Measurements from ENCODE around the gene C16orf89.
"Not testable (repeated sequence)": the region's sequence is repeated elsewhere in the genome, so short reads cannot be mapped to it uniquely, and the experiment has no call there.

The C16orf89 gene

DNA sequence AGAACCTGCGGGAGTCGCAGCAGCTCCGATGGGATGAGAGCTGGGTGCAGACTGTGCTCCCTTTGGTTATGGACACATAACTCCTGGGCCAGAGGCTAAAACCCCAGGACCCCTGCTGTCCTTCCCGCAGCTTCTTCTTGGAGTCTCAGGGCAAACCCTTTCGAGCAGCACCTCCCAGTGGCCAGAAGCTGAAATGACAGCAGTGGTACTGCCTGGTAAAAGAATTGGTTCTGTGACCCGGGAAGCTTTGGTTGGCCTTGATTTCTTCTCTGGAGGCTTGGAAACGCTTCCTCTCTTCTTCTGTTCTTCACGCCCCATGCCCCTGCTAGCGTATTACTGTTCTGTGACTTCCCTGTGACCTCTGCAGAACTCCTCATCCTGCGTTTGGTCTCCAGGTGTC, 19.0 kb upstream of the C16orf89 start:
- DNase-seq (ENCODE audit: low spot score) = peak; percentile 62

DNA sequence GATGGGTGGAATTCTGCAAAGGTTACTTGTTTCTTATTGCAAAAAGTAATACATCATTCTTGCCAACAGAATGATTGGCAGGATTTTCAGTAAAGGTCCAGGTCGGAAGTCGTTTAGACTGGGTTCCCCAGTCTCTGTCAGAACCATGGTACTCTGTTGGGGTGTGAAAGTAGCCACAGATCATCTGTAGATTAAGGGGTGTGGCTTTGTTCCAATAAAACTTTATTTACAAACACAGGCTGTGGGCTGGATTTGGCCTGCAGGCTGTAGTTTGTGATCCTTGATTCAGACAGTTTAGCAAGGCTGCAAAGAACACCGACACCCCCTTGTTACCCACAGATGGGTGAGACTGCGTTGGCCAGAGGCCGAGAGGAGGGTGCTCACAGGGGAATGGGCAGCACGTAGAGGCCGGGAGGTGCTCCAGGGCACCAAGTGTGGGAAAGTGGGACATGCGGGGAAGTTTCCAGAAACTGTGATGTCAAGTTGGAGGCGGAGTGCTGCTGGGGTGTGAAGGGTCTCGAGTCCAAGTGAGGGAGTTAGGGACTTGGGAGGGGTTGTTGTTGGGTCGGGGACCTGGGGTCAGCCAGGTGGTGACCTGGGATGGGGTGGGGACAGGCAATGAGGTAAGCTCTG, 18.5 kb upstream of the C16orf89 start:
- not testable (repeated sequence) for DNase-seq (ENCODE audit: low spot score)

DNA sequence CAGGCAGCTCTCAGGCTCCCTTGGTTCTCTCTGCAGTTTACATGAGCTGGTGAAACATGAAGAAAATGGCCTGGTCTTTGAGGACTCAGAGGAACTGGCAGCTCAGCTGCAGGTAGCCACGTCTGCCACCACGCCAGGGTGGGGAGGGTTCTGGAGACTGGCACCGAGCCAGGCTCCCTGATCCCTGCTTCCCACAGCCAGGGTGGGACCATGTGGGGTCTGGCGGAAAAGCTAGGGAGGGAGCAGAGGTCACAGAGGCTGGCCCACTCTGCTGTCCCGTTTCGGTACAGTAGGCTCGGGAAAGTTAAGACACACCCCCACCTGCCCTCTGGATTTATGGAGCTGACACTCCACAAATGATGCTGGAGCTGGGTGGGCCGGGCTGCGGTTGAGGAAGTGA, 17.9 kb upstream of the C16orf89 start:
- not testable (repeated sequence) for DNase-seq (ENCODE audit: low spot score)

DNA sequence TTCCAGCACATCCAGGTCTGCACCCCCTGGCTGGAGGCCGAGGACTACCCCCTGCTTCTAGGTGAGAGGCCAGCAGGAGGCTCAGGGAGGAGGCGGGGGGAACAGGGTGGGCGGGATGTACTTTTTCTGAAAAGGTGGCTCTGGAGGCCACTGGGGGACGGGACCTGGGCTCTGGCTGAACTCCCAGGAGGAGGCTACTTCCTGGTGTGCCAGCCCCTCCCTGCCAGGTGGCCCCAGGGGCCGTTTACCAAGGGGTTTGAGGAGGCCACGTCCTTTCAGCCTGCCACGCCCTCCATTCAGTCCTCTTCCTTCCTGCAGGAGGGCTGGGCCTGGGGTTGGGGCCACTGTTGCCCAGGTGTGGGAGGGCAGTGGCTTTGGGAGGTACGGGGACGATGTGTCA, 15.2 kb upstream of the C16orf89 start:
- DNase-seq (ENCODE audit: low spot score) = not testable (repeated sequence)

DNA sequence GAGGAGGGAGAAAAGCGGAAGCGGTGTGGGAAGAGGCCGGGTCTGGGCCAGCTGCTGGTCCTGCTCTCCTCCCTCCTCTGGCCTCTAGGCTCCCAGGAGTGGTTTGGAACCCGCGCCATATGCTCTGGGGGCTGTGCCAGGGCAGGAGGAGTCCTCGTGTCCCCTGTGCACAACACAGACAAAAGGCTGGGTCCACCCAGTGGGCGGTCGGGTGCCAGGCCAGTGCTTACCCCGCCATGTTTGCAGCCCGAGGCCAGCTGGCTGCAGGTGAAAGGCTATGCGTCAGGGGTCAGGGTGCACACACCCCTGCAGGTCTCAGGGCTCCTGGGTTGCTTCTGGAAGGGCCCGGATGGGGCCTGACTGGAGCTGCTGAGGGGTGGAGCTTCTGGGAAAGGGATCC, 14.7 kb upstream of the C16orf89 start:
- DNase-seq (ENCODE audit: low spot score) = not testable (repeated sequence)

DNA sequence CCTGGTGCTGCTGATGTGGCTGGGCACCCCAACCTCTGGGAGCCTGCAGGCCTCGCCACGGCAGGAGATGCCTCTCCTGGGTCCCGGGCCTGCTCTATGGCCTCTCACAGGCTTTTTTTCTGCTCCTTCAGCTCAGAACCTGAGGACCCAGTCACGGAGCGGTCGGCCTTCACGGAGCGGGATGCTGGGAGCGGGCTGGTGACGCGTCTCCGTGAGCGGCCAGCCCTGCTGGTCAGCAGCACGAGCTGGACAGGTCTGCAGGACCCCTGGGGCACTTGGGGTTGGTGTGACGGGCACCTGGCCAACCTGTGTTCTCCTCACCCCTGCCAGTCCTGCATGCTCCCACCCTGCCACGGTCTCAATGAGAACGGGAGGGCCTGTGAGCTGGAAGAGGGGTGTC, 12.9 kb upstream of the C16orf89 start:
- DNase-seq (ENCODE audit: low spot score) = no peak

DNA sequence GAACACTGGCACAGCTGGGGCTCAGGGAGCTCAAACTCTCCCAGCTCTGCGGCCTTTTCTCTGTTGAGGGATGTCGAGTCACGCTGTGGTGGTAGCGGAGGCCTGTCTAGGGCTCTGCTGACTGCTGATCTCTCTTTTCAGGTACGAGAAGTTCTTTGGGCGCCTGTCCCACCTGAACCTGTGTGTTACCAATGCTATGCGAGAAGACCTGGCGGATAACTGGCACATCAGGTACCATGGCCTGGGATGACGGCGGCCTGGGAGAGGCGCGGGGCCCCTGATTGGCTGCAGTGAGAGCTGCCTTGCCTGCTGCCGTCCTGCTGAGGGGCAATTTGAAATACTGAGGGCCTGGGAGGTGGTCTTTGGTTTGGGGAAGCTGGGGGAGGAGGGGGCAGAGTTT, 11.5 kb upstream of the C16orf89 start:
- DNase-seq (ENCODE audit: low spot score) = no peak

DNA sequence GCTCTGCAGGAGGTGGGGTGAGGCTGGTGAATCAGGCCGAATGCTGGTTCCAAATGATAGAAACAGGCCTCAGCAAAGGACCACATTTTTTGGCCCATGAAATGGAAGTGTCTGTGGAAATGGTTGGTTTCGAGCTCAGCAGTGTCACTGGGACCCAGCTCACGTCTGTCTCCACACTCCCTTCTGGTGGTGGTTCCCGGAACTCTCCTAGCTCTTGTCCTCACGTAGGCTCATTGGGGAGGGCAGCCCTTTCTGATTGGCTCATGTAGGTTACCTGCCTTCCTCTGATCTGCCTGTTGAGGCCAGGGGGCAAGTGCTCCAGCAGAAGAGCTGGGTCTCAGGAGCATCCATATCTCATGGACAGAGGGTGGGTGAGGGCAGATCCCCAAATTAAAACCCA, 9.9 kb upstream of the C16orf89 start:
- DNase-seq (ENCODE audit: low spot score) = no peak

DNA sequence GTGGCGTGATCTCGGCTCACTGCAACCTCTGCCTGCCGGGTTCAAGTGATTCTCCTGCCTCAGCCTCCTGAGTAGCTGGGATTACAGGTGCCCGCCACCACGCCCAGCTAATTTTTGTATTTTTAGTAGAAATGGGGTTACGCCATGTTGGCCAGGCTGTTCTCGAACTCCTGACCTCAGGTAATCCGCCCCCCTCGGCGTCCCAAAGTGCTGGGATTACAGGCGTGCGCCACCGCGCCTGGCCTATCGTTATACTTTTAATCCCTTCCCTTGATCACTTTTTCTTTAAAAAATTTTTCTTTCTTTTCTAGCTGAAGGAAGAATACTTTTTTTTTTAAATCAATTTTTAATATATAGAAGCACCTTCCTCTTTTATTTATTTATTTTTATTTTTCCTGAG, 8.0 kb upstream of the C16orf89 start:
- DNase-seq (ENCODE audit: low spot score) = not testable (repeated sequence)

DNA sequence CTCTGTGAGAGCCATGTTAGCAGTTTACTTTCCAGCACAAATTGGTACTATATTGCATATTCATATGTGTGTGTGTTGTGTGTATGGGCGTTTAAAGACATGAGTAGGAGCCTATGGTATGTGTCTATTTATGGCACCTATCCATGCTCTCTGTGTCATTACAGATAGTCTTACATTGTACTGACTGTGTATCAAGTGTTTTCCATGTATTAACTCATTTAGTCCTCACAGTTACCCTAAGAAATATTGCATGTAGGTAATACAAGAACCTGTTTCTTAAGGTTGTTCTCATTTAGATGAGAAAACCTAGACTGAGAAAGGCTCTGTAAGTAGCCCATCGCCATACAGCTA, 7.5 kb upstream of the C16orf89 start:
- DNase-seq (ENCODE audit: low spot score) = no peak

DNA sequence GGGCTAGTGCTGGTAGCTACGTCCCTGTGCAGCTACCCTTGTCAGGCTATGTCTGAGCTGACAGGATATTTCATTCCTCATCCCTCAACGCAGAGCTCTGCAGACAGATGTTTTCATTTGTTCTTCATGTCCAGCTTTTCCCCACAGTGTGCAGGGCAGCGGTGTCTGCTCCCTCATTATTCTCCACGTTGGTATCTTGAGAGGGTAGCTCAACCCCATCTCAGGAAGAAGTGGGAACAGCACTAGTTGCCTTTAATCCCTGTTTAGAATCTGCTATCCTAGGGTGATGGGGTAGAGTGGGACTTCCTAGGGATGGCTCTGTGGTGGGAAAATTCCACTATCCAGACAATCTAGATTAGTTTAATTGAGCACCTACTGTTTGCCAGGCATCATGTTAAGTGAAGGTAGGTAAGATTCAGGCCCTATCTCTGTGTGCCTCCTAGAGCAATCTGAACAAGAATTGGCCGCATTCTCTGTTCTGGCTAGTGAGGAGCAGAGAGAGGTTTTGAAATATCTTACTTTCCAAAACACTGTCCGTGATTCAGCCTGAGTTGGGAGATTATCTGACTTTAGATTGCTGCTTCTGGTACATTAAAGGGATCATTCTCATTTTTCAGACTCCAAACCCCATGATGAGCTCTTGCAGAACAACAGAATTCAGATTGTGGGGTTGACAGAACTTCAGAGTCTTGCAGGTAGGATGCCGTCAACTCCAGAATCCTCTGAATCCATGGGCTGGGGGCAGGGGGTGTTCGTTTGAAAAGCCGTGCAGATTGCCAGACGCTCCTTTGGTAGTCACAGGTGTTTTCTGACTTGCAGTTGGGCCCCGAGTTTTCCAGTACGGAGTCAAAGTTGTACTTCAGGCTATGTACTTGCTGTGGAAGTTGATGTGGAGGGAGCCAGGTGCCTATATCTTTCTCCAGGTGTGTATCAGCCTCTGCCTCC, 6.8 kb upstream of the C16orf89 start:
- DNase-seq (ENCODE audit: low spot score) = no peak

DNA sequence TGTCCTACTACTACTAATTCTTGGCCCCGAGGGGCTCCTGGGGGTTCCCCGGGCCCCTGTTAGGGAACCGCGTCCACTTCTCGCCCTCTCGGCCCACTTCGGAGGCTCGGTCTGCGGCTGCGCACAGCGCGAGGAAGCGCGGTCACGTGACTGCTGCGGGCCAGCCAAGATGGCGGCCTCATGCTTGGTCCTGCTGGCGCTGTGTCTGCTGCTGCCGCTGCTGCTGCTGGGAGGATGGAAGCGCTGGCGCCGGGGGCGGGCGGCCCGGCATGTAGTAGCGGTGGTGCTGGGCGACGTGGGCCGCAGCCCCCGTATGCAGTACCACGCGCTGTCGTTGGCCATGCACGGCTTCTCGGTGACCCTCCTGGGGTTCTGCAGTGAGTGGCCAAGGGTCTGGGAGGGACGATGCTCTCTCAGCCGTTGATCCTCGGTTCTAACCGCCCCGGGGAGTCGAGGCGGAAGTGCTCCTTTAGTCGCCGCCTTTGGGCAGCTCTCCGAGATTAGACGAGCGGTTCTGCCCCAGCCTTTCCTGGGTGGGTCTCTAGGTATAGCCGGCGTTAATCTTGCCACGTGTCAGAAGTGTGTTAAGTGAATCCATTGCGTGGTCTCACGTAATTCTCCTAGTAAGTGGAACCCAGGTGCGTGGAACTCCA, 6.1 kb upstream of the C16orf89 start, which contains the start of gene ALG1:
Gene ALG1 (plus strand): TSS at position 163 of the 653 bp plus-strand sequence. CDS start 7 bp downstream, at position 170.
- DNase-seq (ENCODE audit: low spot score) = peak; percentile 91

DNA sequence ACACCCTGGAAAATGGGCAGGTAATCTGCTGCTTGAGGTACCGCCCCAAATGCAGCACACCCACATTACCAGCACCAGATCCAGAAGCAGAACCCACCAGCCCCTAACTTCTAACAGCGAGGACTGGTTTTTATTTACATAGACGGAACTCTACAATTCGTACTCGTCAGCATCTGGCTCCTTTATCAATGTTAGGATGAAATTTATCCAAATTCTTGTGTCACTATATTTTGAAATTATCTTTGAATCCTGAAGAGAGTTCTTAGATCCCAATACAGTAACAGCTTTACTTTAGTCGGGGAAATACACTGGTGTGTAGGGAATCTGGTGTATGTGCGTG, 5.6 kb upstream of the C16orf89 start:
- no peak for DNase-seq (ENCODE audit: low spot score)

DNA sequence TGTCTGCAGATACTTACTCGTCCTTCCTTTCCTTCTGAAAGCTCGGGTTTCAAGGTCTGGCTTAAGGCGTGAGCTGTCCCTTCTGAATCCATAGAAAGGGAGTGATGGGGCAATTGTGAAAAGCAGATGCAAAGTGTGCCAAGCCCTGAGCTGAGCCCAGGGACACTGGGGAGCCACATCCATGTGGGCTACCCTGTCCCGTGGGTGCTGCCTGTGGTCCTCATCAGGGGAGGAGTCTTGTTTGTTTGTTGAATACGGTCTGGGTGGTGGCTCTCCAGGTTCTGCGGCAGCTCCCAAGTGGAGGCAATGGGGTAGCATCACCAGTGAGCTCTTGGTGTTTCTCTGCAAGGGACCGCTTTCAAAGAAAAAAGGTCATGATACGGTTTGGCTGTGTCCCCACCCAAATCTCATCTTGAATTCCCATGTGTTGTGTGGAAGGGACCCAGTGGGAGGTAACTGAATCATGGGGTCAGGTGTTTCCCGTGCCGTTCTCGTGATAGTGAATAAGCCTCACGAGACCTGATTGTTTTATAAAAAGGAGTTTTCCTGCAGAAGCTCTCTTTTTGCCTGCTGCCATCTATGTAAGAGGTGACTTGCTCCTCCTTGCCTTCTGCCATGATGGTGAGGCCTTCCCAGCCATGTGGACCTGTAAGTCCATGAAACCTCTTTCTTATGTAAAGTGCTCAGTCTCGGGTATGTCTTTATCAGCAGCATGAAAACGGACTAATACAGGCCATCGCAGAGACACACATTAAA, 4.9 kb upstream of the C16orf89 start:
- DNase-seq (ENCODE audit: low spot score) = peak; percentile 1

DNA sequence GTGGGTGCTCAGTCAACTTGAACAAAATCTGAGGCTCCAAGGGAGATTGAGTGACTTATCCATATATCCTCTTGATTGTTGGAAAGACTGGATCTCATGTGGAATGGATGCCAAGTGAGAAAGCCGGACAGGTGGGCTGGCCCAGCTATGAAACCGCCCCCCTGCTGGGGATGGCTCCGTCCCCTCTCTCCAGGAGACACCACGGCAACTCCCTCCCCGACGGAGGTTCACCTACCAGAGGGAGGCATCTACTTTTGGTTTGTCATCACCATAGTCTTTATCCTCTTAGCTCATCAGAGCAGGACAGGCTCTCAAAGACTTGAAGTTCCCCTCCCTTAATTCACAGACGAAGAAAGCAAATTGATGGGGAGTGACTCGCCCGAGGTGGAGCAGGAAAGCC, 4.1 kb upstream of the C16orf89 start:
- peak; percentile 1 for DNase-seq (ENCODE audit: low spot score)

DNA sequence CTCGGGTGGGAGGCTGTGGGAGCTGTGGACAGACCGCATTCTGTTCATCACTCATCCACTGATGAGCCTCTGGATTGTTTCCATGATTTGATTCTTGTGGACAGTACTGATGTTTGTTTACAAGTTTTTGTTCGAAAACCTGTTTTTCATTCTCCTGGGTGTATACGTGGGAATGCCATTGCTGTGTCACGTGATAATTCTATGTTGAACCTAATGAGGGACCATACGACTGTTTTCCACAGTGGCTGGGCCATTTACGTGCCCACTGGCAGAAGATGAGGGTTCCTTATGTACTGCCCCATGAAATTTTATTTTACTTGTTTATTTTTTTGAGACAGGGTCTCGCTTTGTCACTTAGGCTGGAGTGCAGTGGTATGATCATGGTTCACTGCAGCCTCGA, 3.3 kb upstream of the C16orf89 start:
- no peak for DNase-seq (ENCODE audit: low spot score)

DNA sequence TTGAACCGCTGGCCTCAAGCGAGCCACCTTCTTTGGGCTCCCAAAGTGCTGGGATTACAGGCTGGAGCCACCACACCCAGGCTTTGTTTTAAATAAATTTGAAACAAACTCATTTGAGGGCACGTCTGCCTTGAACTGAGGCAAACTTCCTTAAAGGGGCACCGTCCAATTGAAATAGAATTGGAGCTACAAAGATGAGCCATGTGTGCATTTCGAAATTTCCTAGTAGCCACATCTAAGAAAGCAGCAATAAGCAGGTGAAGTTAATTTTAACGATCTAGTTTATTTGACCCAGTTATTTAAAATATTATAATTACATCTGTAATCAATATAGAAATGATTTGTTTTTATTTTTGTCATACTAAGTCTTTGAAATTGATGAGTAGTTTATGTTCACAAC, 755 bp upstream of the C16orf89 start:
- no peak for DNase-seq (ENCODE audit: low spot score)

DNA sequence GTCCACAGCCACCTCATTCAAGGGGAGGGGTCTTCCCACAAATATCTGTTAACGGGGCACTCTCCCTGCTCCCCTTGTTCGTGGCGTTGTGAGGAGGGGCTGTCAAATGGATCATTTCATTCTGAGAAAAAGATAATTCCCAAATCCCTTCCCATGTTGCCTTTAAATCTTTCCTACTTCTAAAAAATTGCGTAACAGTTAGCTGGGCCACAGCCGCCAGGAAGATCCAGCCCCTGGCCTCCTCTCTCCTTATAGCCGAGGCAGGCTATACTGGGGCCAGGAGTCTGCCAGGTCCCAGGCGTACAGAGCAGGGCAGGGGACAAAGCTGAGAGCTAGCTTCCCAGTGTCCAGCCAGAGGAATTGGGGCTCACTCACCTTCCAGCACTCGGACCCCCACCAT, 430 bp downstream of the C16orf89 start:
- DNase-seq (ENCODE audit: low spot score) = no peak

DNA sequence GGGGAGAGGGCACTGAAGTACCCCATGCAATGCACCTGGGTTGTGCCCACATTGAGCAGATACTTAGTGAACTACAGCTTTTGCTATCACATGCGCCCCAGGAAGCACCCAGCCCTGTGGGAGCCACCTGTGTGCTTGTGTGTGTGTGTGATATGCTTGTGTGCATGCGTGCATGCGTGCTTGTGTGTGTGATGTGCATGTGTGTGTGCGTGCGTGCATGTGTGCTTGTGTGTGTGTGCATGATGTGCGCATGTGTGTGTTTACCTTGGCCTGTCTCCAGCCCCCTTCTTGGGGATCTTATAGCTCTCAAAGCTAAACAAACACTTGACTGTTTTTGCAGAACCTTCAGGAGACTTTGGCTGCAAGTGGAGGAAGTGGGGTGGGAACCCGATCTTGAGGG, 841 bp downstream of the C16orf89 start:
- DNase-seq (ENCODE audit: low spot score) = no peak

DNA sequence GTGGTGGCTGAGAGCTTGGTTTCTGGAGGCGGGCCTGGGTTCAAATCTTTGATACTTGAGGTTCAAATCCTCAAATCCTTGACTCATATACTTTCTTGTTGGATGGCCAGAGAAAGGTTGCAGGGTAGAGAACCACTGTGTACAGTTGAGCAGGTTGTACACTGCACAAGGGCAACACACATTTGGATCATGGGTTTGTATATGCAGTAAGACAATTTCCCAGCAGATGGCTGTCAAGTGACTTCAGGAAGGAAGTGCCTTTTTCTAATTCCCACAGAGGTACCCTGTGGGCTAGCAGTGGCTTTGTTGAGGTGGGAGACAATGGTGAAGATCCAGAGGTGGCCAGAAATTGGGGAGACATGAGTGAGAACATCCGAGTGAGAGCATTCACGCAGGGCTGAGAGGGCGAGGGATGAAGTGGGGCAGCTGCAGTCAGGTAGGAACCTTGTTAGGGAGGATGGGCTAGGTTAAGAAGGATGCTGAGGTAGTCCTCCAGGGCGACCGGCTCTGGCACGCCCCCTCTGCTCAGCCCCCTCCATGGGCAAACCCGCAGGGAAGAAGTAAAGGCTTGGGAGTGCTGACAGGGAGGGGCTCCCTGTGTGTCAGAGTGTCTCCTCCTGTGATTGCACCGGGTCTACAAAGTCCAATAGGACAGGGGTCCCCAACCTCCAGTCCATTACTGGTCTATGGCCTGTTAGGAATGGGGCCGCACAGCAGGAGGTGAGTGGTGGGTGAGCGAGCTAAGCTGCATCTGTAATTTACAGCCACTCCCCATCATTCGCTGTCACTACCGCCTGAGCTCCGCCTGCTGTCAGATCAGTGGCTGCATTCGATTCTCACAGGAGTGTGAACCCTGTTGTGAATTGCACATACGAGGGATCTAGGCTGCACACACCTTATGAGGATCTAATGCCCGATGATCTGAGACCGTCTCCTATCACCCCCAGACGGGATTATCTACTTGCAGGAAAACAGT, 2.7 kb downstream of the C16orf89 start:
- no peak for DNase-seq (ENCODE audit: low spot score)

DNA sequence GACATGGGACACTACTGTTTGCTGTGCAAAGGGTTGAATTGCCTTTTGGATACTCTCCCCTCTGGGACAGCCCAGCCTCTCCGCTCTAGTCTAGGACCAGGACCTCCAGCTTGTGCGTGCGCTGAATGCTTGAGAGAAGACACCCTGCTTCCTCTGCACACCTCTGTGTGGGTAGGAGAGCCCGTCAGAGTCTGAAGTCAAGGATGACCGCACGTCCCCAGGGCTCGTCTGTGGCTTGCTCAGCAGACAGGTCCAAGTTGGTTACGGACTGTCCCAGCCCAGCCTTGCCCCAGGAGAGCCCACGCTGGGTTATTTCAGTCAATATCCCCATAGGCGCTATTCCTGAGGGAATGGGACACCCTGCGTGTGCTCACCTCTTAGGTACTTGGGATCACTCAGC, 3.7 kb downstream of the C16orf89 start:
- DNase-seq (ENCODE audit: low spot score) = no peak

Measured in hematopoietic multipotent progenitor cell treated with erythropoietin and hydrocortisone succinate and interleukin-3 and kit ligand, for 15 days (in vitro differentiated cells).